GM21390 (cell line): ENCODE data around the gene CSF1.

ENCODE experiments used
- ATAC-seq: cut with Tn5 transposase; IDR thresholded peaks from one replicate; pipeline ENCODE4 v1.9.1; 2021; ENCODE audit not compliant: unreplicated experiment

The CSF1 gene

GRCh38 chr1:109974191-109974590 lies 63.5 kb downstream of the CSF1 start:
- ATAC-seq: no peak

DNA sequence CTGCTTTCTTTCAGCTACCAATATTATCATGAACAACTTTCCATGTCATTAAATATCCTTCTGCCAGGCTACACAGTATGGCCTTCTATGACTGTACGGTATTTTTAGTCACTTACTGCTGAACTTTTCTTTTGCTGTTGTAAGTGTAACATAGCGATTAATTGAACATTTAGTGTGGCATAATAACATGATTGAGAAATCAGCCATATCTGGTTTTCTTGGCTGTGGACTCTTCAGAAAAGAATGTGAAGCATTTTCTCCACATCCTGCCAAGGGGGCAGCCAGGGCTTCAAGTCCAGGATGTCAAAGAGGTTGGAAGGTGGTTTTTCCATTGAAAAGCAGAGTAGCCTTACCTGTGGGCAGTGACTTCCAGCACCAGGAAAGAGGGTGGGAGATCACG lies 65.1 kb downstream of the CSF1 start:
- no peak for ATAC-seq

GRCh38 chr1:109976762-109977161 lies 66.1 kb downstream of the CSF1 start:
- no peak for ATAC-seq

DNA sequence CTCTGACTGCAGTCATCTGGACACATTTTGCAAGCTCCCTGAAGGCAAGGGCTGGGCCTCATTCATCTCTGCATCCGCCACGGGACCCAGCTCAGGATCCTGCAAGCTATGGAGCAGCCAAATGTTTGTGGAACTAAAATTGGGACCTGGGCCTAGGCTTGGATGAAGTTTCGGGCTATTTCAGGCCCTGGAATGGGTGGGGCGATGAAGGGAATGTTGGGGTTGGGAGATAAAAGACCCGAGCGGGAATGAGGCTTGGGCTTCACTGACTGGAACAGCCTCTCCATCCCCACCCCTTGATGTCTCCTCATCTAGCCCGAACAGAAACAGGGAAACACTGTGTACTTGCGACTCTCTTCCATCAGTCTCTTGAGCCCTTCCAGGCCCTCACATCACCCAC lies 66.6 kb downstream of the CSF1 start:
- no peak for ATAC-seq

DNA sequence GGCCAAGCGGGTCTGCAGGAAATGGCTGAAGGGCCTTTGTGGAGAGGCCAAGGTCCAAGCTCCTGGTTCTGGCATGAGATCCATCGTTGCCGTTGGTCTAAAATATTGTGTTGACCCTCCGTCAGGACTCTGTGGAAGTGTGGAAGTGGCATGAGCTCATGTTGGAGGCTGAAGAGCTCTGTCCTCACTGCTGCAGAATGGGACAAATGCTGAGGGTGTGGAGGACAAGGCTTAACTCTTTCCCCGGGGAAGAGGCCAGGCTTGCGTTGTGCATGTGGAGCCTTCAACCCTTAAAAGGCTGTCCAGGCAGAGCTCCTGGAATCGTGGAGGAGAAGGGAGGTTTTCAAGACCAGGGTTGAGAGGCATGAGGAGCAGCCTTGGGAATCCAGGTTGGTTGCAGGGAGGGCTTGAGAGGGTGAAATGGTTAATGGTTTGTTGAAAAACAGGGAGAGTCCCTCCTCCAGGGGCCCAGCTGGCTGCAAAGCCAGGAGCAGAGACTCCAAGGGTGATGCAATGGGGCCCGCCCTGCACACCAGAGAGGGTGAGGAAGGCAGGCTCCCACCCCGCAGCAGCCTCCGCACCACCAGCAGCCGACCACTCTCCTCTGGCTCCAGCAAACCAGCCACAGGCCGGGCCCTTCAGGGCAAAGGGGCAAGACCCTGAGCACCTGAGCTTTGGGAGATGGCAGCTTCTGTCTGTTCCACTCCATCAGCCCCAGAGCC lies 67.2 kb downstream of the CSF1 start:
- no peak for ATAC-seq

- no peak for ATAC-seq
Measured at GRCh38 chr1:109978761-109979488, 68.3 kb downstream of the CSF1 start.

GRCh38 chr1:109979489-109980091 lies 68.9 kb downstream of the CSF1 start:
- ATAC-seq: no peak
